SK-N-SH treated with all-trans-retinoic acid at 6 μM for 48 hours (cell line): ENCODE results near the gene LSS.

Experiments used
- ATAC-seq: fragments of 200-7000 bp; cut with Tn5 transposase; 3 replicates; pipeline ENCODE4 v1.9.1; 2020; ENCODE audit warnings: mild to moderate bottlenecking, moderate library complexity
- ARNTL ChIP-seq: fragments of 450-650 bp; formaldehyde crosslinking; IDR thresholded peaks from 2 replicates; pipeline ENCODE4 v1.5.0; 2020; ENCODE audit warnings: low read depth, mild to moderate bottlenecking, moderate library complexity, borderline replicate concordance
- BACH2 ChIP-seq: fragments of 250-450 bp; sonication (Bioruptor Pico); IDR thresholded peaks from 2 replicates; pipeline ENCODE4 v1.9.0; 2021; ENCODE audit warnings: mild to moderate bottlenecking, borderline replicate concordance
- CREB5 ChIP-seq: fragments of 250-450 bp; sonication (Bioruptor Pico); IDR thresholded peaks from 2 replicates; pipeline ENCODE4 v1.5.1; 2020; ENCODE audit warnings: low read depth, mild to moderate bottlenecking, moderate library complexity
- CSRNP3 ChIP-seq: fragments of 250-450 bp; sonication (Bioruptor Pico); IDR thresholded peaks from 2 replicates; pipeline ENCODE4 v1.5.1; 2021; ENCODE audit warnings: mild to moderate bottlenecking, moderate library complexity
- ESRRG ChIP-seq: fragments of 250-450 bp; sonication (Bioruptor Pico); IDR thresholded peaks from 2 replicates; pipeline ENCODE4 v1.6.1; 2021; ENCODE audit warnings: mild to moderate bottlenecking
- GLIS3 ChIP-seq: fragments of 250-450 bp; sonication (Bioruptor Pico); IDR thresholded peaks from 2 replicates; pipeline ENCODE4 v1.5.0; 2020; ENCODE audit warnings: mild to moderate bottlenecking, moderate library complexity
- ISL1 ChIP-seq: fragments of 250-450 bp; sonication (Bioruptor Pico); IDR thresholded peaks from 2 replicates; pipeline ENCODE4 v2.1.2; 2022; ENCODE audit warnings: mild to moderate bottlenecking, moderate library complexity
- OSR1 ChIP-seq: fragments of 250-450 bp; sonication (Bioruptor Pico); IDR thresholded peaks from 2 replicates; pipeline ENCODE4 v1.8.0; 2022; ENCODE audit warnings: moderate library complexity, mild to moderate bottlenecking, inconsistent platforms
- POU6F1 ChIP-seq: fragments of 250-450 bp; sonication (Bioruptor Pico); IDR thresholded peaks from 2 replicates; pipeline ENCODE4 v1.8.0; 2021; ENCODE audit warnings: low read depth, mild to moderate bottlenecking, moderate library complexity, borderline replicate concordance
- PPARA ChIP-seq: fragments of 250-450 bp; sonication (Bioruptor Pico); IDR thresholded peaks from 2 replicates; pipeline ENCODE4 v1.5.0; 2020; ENCODE audit warnings: mild to moderate bottlenecking, borderline replicate concordance
- RARB ChIP-seq: fragments of 250-450 bp; sonication (Bioruptor Pico); IDR thresholded peaks from 2 replicates; pipeline ENCODE4 v1.8.0; 2021; ENCODE audit warnings: mild to moderate bottlenecking, moderate library complexity
- SNAI2 ChIP-seq: fragments of 250-450 bp; sonication (Bioruptor Pico); IDR thresholded peaks from 2 replicates; pipeline ENCODE4 v1.5.0; 2020; ENCODE audit warnings: mild to moderate bottlenecking, moderate library complexity
- TCF4 ChIP-seq: fragments of 250-450 bp; sonication (Bioruptor Pico); IDR thresholded peaks from 2 replicates; pipeline ENCODE4 v1.8.0; 2021; ENCODE audit warnings: mild to moderate bottlenecking, moderate library complexity, borderline replicate concordance
- TOX ChIP-seq: fragments of 250-450 bp; sonication (Bioruptor Pico); IDR thresholded peaks from 2 replicates; pipeline ENCODE4 v1.8.0; 2021; ENCODE audit warnings: mild to moderate bottlenecking, moderate library complexity, borderline replicate concordance
- TSHZ2 ChIP-seq: fragments of 250-450 bp; sonication (Bioruptor Pico); IDR thresholded peaks from 2 replicates; pipeline ENCODE4 v1.5.0; 2020; ENCODE audit warnings: mild to moderate bottlenecking, moderate library complexity
- ZC3H10 ChIP-seq: fragments of 250-450 bp; sonication (Bioruptor Pico); IDR thresholded peaks from 2 replicates; pipeline ENCODE4 v1.5.1; 2021; ENCODE audit warnings: mild to moderate bottlenecking, moderate library complexity
- ZFP3 ChIP-seq: fragments of 250-450 bp; sonication (Bioruptor Pico); IDR thresholded peaks from 2 replicates; pipeline ENCODE4 v1.5.0; 2020; ENCODE audit warnings: mild to moderate bottlenecking, moderate library complexity
- ZFP30 ChIP-seq: fragments of 450-650 bp; formaldehyde crosslinking; IDR thresholded peaks from 2 replicates; pipeline ENCODE4 v1.5.0; 2022; ENCODE audit warnings: mild to moderate bottlenecking, moderate library complexity
- ZNF565 ChIP-seq: fragments of 450-650 bp; formaldehyde crosslinking; conservative IDR thresholded peaks from 2 replicates; pipeline ENCODE4 v1.5.0; 2020; ENCODE audit warnings: low read depth, mild to moderate bottlenecking, moderate library complexity
- ZNF70 ChIP-seq: fragments of 450-650 bp; formaldehyde crosslinking; IDR thresholded peaks from 2 replicates; pipeline ENCODE4 v1.5.0; 2020; ENCODE audit warnings: mild to moderate bottlenecking, moderate library complexity
- ZNF8 ChIP-seq: fragments of 450-650 bp; formaldehyde crosslinking; IDR thresholded peaks from 2 replicates; pipeline ENCODE4 v1.5.0; 2020; ENCODE audit warnings: mild to moderate bottlenecking, moderate library complexity

Gene LSS

GRCh38 chr21:46187261-46187660 is 41.3 kb downstream of the LSS start:
- TF ChIP-seq TOX: no peak
- no peak for TF ChIP-seq ARNTL
- TF ChIP-seq BACH2: no peak
- no peak for TF ChIP-seq GLIS3 (CRISPR knock-in tag)
- no peak for TF ChIP-seq ZC3H10 (CRISPR knock-in tag)
- no peak for TF ChIP-seq CSRNP3 (CRISPR knock-in tag)
- ATAC-seq: no peak

GRCh38 chr21:46185716-46186115 is 42.9 kb downstream of the LSS start:
- ATAC-seq: no peak
- TF ChIP-seq RARB (CRISPR knock-in tag) (no peak), ZNF8 (no peak), TCF4 (CRISPR knock-in tag) (no peak), BACH2 (no peak), TSHZ2 (CRISPR knock-in tag) (no peak), ISL1 (CRISPR knock-in tag) (no peak), CREB5 (CRISPR knock-in tag) (no peak), ZFP3 (no peak), OSR1 (CRISPR knock-in tag) (no peak), ESRRG (CRISPR knock-in tag) (no peak), GLIS3 (CRISPR knock-in tag) (no peak), PPARA (CRISPR knock-in tag) (no peak), CSRNP3 (CRISPR knock-in tag) (no peak), POU6F1 (CRISPR knock-in tag) (no peak), ZNF565 (CRISPR knock-in tag) (no peak), TOX (no peak), ARNTL (no peak), ZFP30 (CRISPR knock-in tag) (no peak), SNAI2 (CRISPR knock-in tag) (no peak)

GRCh38 chr21:46184625-46185555 is 43.7 kb downstream of the LSS start:
- ATAC-seq: peak; percentile 76
- TF ChIP-seq SNAI2 (CRISPR knock-in tag): no peak
- TF ChIP-seq ZNF70 (CRISPR knock-in tag): no peak
- no peak for TF ChIP-seq ISL1 (CRISPR knock-in tag)
- no peak for TF ChIP-seq BACH2
- no peak for TF ChIP-seq CREB5 (CRISPR knock-in tag)
- no peak for TF ChIP-seq ZFP3
- TF ChIP-seq, all 23 proteins: peak for 0
